ENCODE data around the gene DMGDH.
A peak's percentile ranks its signal among the peaks of the same experiment; 100 is the strongest.

DMGDH gene

DNA sequence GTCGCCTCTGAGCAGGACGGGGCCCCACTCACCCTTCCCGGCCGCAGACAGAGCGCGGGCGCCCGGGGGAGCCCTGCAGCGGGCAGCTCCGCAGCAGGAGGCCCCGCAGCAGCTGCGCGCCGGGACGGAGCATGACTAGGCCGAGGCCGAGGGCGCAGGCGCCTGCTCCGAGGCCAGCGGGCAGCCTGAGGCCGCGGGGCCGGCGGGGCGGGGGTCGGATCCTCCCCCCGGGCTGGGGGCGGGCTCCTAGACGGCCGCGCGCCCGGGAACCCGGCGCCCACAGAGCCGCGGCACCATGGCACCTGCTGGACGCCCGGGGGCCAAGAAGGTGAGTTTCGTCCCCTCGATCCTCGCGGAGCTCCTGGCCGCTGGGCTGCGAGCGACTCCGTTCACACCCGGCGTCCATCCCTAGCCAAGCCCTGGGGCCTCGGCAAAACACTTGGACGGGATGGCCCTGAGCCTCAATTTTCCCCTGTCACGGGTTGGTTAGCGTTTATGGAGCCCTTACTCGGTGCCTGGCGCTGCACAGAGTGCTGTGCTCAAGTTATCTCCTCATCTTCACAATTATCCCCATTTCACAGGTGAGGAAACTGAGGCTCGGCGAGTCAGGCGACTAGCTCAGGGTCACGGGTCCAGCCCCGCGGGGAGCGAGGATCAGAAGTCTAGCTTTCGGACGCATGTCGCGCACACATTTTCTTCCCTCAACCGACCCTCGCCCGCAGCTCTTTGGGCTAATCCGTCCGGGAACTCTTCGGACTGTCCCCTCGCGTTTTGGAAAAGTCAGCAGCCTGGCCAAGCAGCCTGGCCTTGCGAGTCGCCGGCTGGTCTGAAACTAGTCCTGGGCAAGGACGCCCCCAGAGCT, at the start of gene DMGDH, which contains the start of gene BHMT2:
DMGDH (minus strand) TSS at position 187 of the 862 bp plus-strand sequence; CDS start at position 133, 54 bp downstream.
BHMT2 (plus strand) TSS at position 280 of the 862 bp plus-strand sequence; CDS start at position 296, 16 bp downstream.
- no peak for DNase-seq

- DNase-seq = no peak
These were observed 43.2 kb upstream of the DMGDH start for GRCh38 chr5:79112703-79113058.

DNA sequence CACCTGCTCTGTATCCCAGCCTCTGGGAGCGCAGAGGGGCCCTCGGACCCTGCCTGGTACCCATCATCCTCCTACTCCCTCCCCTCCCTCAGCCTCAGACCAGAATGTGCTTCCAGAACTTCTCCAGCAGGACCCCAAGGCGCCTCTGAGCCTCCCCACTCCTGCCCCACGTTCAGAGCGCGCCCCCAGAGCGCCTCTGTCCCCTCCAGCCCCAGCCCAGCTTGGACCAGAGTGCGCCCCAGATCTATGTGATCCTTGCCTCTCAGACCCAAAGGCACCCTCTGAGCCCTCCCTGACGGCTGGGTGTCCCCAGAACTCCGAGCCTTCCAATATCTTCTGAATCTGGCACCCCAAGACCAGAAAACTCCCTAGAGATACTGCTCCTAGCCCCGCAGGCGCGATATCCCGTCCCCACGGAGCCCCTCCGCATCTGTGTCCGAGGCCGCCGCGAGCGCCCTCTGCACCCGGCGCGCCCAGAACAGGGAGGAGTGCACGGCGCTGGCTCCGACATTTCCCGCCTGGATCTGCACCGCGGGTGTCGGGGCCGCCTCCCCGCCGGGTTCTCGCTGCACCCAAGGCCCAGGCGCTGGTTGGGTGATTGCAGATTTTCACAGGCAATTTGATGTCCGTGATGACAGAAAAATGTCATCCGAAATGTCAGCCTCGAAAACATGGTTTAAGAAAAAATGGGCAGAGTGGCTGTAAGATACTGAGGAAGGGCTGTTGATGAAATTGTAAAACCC, 42.7 kb upstream of the DMGDH start:
- DNase-seq = no peak

DNA sequence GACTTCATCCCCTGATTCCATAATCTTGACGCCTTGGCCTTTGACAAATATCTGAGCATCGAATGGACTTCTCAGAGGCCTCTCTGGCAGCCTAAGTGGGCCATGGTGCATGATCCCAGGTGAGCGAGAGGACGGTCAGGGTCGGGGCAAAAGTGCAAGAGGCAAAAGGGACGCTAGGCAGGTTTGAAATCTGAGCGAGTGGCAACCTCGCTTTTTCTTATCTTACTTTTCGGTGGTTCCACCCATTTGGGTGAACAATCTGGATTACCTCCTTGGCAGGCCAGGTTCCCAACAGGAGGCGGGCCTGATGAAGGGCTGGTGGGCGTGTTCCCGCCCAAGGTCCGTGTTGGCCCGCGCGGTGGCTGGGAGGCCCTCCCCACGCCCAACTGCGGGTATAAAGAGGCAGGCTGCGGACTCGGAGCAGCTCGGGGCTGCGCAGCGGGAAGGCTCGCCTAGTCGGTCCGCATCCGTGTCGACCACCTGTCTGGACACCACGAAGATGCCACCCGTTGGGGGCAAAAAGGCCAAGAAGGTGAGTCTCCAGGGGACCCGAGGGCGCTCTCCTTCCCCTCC, 42.0 kb upstream of the DMGDH start, which contains the start of gene BHMT:
BHMT (plus strand) TSS at position 423 of the 573 bp plus-strand sequence; CDS start at position 500, 77 bp downstream.
- no peak for DNase-seq

GRCh38 chr5:79109527-79110492, 40.3 kb upstream of the DMGDH start:
- no peak for DNase-seq

- no peak for DNase-seq
These were observed 39.3 kb upstream of the DMGDH start for GRCh38 chr5:79108792-79109191.

DNA sequence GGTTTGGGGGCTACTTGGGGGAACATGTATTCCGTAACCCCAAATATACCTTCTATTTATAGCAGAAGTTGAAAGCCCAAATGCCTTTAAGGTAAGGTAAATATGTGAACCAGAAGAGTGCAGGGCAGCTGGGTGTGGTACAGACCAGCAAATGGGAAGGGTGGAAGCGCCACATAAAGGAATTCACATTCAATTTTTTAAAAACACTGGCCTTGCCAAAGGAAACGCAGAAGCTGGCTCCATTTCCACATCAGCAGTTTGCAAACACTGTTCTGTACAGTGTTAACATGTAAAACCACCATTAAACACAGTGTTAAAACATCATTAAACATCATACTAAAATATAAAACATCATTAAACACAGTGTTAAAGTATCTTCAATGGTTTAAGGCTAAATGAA, 38.6 kb upstream of the DMGDH start:
- DNase-seq = no peak

DNA sequence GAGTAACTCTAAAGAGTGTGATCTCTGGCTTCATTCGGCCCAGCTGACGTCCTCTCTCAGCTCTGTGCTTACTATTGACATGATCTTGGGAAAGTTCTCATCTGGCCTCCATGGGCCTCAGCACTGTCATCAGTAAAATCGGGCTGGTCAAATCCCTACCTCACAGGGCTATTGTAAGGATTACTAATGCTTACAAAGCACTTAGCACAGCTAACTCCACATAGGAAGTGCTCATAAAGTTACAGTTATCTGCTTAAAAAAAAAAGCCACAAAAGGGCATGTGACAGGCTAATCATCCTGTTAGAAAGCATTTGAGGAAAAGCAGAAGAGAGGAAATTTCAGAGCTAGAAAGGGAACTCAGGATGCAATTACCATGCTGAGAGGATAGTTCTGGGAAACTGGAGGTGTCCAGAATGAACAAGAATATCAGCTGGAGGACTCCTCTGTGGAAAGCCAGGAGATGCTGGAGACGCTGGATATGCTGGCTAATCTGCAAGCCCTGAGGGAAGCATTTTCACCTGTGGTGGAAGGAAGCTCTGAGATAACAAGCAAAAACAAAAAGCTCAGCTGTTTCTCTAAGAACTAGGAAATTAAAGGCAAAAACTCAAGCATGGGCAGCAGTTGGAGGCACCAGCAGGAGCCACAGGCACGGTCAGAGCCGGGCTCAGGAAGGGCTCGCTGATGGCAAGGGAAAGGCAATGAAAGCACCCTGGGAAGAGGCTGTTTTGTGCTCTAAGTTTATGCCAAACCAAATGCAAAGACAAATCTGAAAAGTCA, 37.7 kb upstream of the DMGDH start:
- no peak for DNase-seq

DNA sequence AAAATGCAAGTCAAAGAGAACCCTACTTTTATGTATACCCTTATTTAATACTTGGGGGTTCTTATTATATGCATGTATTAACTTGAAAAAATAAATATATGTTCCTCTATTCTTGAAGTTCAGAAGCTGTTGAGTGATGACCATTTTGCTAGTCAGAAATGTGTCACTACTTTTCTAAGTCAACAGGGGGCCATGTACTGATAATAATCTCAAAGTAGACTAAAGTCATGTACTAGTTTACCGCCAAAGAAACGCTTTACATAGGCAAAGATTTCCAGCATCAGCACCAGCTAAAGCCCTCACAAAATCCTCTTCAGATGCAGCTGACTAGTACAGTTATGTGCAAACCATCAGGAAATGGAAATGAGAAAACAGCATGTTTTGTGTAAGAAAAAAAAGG, 36.4 kb upstream of the DMGDH start:
- no peak for DNase-seq

- DNase-seq = peak; percentile 71
These were observed 24.3 kb upstream of the DMGDH start for GRCh38 chr5:79093762-79094161.

DNA sequence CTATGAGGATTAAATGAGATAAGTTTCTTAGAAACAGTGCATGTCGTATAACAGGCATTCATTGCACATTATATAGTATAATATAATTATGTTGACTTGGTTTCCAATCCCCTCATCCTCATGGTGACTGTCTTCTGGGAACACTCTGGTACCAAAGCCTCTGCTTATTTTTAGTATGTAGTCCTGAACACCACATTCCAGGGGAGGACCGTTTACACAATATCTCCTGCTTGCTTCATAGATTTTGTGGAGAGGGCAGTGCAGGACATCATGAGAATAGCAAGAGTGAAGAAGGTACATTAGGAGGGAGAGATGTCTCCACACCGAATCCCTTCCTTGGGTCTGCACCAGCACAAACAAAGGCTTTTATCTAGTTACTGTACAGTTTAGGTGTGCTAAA, 21.6 kb upstream of the DMGDH start:
- no peak for DNase-seq

GRCh38 chr5:79088507-79088906, 19.0 kb upstream of the DMGDH start:
- DNase-seq = no peak

DNA sequence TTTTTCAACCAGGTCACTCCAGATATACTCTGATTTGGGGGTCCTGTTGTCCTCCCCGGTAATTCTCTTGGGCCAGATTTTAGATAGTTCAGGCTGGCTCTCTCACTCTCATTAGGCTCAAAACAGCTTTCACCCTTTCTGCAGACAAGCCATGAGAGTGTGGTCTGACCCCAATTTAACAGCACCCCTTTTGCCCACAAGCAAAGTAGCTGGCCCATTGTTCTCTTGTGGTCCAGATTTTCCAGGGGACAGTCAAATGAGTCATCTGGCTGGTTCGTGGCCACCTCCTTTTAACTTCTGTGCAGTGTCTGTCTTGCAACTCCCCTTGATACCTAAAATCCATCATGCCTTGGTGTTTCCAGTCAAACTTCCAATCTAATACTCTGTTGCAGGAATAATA, 16.6 kb upstream of the DMGDH start:
- DNase-seq = no peak

DNA sequence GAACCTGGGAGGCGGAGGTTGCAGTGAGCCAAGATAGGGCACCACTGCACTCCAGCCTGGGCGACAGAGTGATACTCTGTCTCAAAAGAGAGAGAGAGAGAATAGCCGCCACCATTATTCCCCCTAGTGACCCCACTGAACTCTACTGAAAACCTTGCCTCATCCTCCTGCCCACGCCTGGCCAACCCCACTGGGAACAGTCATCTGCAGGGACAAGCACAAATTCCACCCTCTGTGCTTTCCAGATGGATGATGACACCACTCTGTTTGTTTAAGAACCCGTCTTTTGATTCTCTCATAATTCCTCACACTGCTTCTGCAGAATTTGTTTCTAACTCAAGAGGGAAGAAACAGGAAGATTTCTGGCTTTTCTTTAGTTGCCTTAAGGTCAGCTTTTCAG, 12.3 kb upstream of the DMGDH start:
- no peak for DNase-seq

DNA sequence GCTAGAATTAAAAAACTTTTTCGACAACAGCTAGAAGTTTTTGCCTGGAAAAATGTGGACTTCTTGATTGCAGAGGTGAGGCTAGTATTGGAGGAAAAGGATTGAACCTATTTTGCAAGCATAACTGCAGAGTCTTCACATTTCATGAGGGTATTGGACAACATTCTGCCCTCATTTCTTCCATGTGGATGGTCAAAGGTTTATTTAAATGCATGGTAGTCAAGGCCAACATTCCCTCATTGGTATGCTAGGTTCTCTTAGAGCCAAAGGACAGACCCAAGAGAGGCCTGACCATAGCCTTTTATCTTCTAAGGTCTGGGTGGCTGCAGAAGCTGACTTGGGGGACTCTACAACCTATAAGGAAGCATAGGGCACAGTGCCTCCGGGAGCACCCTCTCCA, 11.3 kb upstream of the DMGDH start:
- no peak for DNase-seq

DNA sequence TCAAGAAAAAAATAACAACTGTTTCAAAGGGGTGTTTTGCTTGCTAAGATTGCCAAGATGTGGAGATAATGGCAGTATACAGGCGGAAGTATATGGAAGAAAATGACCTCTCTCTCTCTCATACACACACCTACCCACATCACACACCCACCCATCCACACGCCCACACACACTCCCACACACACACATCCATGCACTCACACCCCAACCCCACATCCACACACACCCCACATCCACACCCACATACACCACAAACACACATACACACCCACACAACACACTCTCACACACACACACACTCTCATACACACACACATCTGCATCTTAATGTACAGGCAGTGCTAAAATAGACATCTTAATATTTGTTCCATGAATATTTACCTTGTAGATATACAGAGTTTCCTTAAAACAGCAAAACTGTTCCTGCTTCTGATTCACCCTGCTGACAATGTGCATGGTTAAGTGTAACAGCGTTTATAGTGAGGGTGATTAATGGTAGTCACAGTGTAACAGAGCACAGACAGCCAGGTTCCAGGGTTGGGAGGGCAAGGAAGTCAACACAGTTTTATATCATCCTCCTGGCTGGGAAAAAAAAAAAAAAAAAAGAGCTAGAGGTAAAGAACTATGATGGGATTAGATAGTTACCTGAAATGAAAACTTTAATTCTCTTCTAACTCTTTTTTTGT, 8.3 kb upstream of the DMGDH start:
- no peak for DNase-seq

GRCh38 chr5:79076819-79077218, 7.3 kb upstream of the DMGDH start:
- no peak for DNase-seq

DNA sequence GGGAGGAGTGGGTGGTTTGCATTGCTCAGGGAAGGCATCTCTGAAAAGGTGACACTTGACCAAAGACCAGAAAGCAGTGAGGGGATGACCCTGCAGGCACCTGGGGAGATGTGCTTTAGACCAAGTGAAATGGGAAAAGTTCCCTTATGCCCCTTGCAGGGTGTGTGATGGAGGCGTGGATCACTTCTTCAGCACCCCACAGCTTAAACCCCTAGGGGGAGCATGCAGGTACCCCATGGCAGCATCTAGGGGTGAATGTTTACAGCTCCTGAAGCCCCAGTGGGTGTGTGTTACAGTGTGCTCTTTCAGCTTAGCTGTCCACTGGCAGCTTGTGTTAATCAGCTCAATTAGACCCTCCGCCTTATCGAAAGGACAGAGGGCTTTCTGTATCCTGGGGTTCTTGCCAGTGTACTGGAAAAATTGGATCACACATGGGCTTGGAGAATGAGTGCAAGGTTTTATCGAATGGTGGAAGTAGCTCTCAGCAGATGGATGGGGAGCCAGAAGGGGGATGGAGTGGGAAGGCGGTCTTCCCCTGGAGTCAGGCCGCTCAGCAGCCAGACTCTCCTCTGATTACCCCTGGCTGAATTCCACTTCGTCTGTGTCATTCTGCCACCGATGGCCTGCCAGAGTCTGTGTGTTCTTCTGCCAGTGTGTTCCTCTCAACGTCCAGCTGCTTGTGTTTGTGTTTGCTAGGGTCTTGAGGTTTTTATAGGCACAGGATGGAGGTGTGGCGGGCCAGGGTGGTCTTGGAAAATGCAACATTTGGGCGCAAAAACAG, 6.4 kb upstream of the DMGDH start:
- no peak for DNase-seq

DNA sequence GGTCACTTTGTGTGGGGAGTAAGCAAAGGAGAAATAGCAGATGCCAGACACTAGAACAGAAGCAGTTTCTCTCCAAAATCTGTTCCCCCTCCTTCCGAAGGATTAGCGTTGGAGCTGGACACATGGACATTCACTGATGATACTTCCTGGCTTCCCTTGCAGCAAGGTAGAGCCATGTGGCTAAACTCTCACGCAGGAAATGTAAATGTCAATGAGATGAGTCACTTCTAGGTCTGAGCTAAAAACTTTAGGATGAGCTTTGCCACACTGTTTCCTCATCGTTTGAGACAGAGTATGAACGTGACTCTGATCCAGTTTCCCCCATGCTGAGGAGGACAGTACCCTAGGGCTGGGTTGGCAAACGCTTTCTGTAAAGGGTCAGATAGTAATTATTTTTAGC, 5.2 kb upstream of the DMGDH start:
- no peak for DNase-seq

DNA sequence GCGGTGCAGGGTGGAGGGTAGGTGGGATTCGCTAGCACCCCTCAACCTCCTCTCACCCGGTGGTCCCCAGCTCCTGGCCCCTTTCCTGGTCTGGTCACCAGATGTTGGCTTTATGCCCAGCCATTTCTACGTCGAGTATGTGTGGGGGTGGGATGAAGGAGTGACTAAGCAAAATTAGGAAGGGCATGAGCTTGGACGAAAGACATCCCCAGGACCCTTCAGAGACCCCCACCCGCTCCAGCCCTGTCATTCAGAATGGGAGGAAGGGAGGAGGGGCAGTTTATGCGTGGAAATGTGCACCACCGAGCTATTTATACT, 835 bp upstream of the DMGDH start:
- no peak for DNase-seq

Data from NCI-H2171 (cell line).